HepG2 (cell line): ENCODE measurements around the gene ADGRL2. TPM values are rescaled to one million over a fixed set of nuclear protein-coding genes. Genes with fewer than 3 reads are reported as not detected.

Source experiments
- ATAC-seq: fragments of 200-7000 bp; cut with Tn5 transposase; 3 replicates; pipeline ENCODE4 v1.9.1; 2020; ENCODE audit warnings: mild to moderate bottlenecking, moderate library complexity
- BruUV-seq: library from RNA; stranded (reverse); fragments of 400-500 nt; replicated peaks from 2 replicates; lab custom pipeline; 2021; lab: Mats Ljungman, UMichigan
- CTCF ChIA-PET: fragments of 300-600 bp; formaldehyde crosslinking; extraction: SDS; loops from one replicate; lab custom pipeline; 2021; ENCODE audit warnings: low total read pairs, inconsistent platforms, low intra/inter-chr PET ratio; lab: Yijun Ruan, JAX
- POLR2A ChIA-PET: fragments of 350-600 bp; sonication (Branson Sonifier 250); formaldehyde crosslinking; loops from one replicate; lab custom pipeline; 2020; ENCODE audit warnings: antibody characterized with exemption, inconsistent platforms; lab: Yijun Ruan, JAX
- DNase-seq: peaks from one replicate; pipeline ENCODE4 v3.0.0-alpha.2; 2015; ENCODE audit warnings: low spot score
- FAIRE-seq: peaks from 3 replicates; lab custom pipeline; 2011; peaks lifted over from hg19 to GRCh38; lab: Jason Lieb, UNC
- H2AFZ ChIP-seq: one replicate; pipeline ENCODE4 v1.6.1; 2011; ENCODE audit warnings: low read length, inconsistent platforms
- H3K27ac ChIP-seq: fragments of 300-600 bp; 3 replicates; pipeline ENCODE4 v1.8.0; 2011; ENCODE audit warnings: mixed run types, mild to moderate bottlenecking, mixed read lengths, low read length, inconsistent platforms; ENCODE audit not compliant: insufficient read depth; ENCODE audit errors: extremely low read length
- H3K27me3 ChIP-seq, 2 experiments: fragments of 200-600 bp in 1 of 2; 2 replicates in 1 of 2; 3 replicates in 1 of 2; pipeline versions ENCODE4 v1.6.0 to v1.8.0; 2011; ENCODE audit warnings: low read length in 2 of 2, mild to moderate bottlenecking in 2 of 2, moderate library complexity in 2 of 2, inconsistent platforms in 1 of 2; ENCODE audit not compliant: insufficient read depth in 2 of 2, control insufficient read depth in 1 of 2
- H3K36me3 ChIP-seq, 2 experiments: fragments of 200-600 bp in 1 of 2; replicated peaks in 1 of 2; 2 replicates in 1 of 2; 3 replicates in 1 of 2; pipeline versions ENCODE4 v1.5.1 to v1.8.0; 2011; ENCODE audit warnings: low read length in 2 of 2, inconsistent platforms in 1 of 2; ENCODE audit not compliant: insufficient read depth in 2 of 2, control insufficient read depth in 1 of 2
- H3K4me1 ChIP-seq: 2 replicates; pipeline ENCODE4 v1.5.1; 2012; ENCODE audit warnings: low read length, inconsistent platforms; ENCODE audit not compliant: insufficient read depth
- H3K4me2 ChIP-seq: 2 replicates; pipeline ENCODE4 v1.6.0; 2011; ENCODE audit warnings: low read depth, low read length, inconsistent platforms
- H3K4me3 ChIP-seq, 3 experiments: fragments of 200-600 bp in 1 of 3; sonication (generic), shearing (Covaris generic) in 1 of 3; replicated peaks in 1 of 3; 2 replicates each; pipeline ENCODE4 v1.5.1; 2011 to 2016; ENCODE audit warnings: low read length in 3 of 3, inconsistent platforms in 2 of 3, low read depth in 2 of 3, mild to moderate bottlenecking in 2 of 3, control low read depth in 1 of 3, mixed read lengths in 1 of 3; ENCODE audit not compliant: insufficient read depth in 1 of 3
- H3K79me2 ChIP-seq: one replicate; pipeline ENCODE4 v1.6.1; 2011; ENCODE audit warnings: low read length, inconsistent platforms; ENCODE audit not compliant: insufficient read depth
- H3K9ac ChIP-seq: 2 replicates; pipeline ENCODE4 v1.6.0; 2011; ENCODE audit warnings: mild to moderate bottlenecking, low read depth, low read length, inconsistent platforms; ENCODE audit not compliant: insufficient read depth
- H3K9me3 ChIP-seq: 2 replicates; pipeline ENCODE4 v1.5.1; 2012; ENCODE audit warnings: mild to moderate bottlenecking, low read length
- H4K20me1 ChIP-seq: 2 replicates; pipeline ENCODE4 v1.6.0; 2011; ENCODE audit warnings: inconsistent platforms, mild to moderate bottlenecking, low read length, moderate library complexity; ENCODE audit not compliant: insufficient read depth
- HOXA7 ChIP-seq: sonication (generic); formaldehyde crosslinking; IDR thresholded peaks from 2 replicates; pipeline ENCODE4 v1.8.1; 2022; ENCODE audit warnings: mild to moderate bottlenecking, missing genetic modification reagents, moderate library complexity
- NFATC3 ChIP-seq: sonication (generic); formaldehyde crosslinking; IDR thresholded peaks from 2 replicates; pipeline ENCODE4 v1.5.1; 2020; ENCODE audit warnings: mild to moderate bottlenecking, missing genetic modification reagents
- NR2C2 ChIP-seq: sonication (generic); formaldehyde crosslinking; IDR thresholded peaks from 2 replicates; pipeline ENCODE4 v1.4.0; 2020; ENCODE audit warnings: missing genetic modification reagents, mild to moderate bottlenecking, moderate library complexity, borderline replicate concordance
- RBAK ChIP-seq: sonication (generic); formaldehyde crosslinking; IDR thresholded peaks from 2 replicates; pipeline ENCODE4 v1.5.1; 2020; ENCODE audit warnings: mild to moderate bottlenecking, missing genetic modification reagents
- TOE1 ChIP-seq: sonication (generic); formaldehyde crosslinking; IDR thresholded peaks from 2 replicates; pipeline ENCODE4 v1.4.0; 2020; ENCODE audit warnings: mild to moderate bottlenecking, missing genetic modification reagents
- ZFP36L2 ChIP-seq: sonication (generic); formaldehyde crosslinking; IDR thresholded peaks from 2 replicates; pipeline ENCODE4 v1.4.0; 2020; ENCODE audit warnings: missing genetic modification reagents
- ZMAT3 ChIP-seq: sonication (generic); formaldehyde crosslinking; conservative IDR thresholded peaks from 2 replicates; pipeline ENCODE4 v1.7.0; 2021; ENCODE audit warnings: missing genetic modification reagents
- ZNF234 ChIP-seq: sonication (generic); formaldehyde crosslinking; conservative IDR thresholded peaks from 2 replicates; pipeline ENCODE4 v1.5.1; 2020; ENCODE audit warnings: mild to moderate bottlenecking, missing genetic modification reagents
- ZNF274 ChIP-seq: sonication (generic); formaldehyde crosslinking; IDR thresholded peaks from 2 replicates; pipeline ENCODE4 v1.5.1; 2020; ENCODE audit warnings: mild to moderate bottlenecking, missing genetic modification reagents
- ZNF326 ChIP-seq: sonication (generic); formaldehyde crosslinking; IDR thresholded peaks from 2 replicates; pipeline ENCODE4 v1.4.0; 2020; ENCODE audit warnings: missing genetic modification reagents, borderline replicate concordance
- ZNF337 ChIP-seq: sonication (generic); formaldehyde crosslinking; IDR thresholded peaks from 2 replicates; pipeline ENCODE4 v1.5.1; 2020; ENCODE audit warnings: missing genetic modification reagents, low read depth, mild to moderate bottlenecking, borderline replicate concordance
- ZNF644 ChIP-seq: IDR thresholded peaks from 2 replicates; pipeline ENCODE4 v1.6.1; 2016; ENCODE audit warnings: low read depth
- ZNF772 ChIP-seq: sonication (generic); formaldehyde crosslinking; IDR thresholded peaks from 2 replicates; pipeline ENCODE4 v1.5.0; 2020; ENCODE audit warnings: mild to moderate bottlenecking, missing genetic modification reagents
- ZNF780A ChIP-seq: sonication (generic); formaldehyde crosslinking; IDR thresholded peaks from 2 replicates; pipeline ENCODE4 v1.8.0; 2022; ENCODE audit warnings: mild to moderate bottlenecking, missing genetic modification reagents, moderate library complexity
- WGBS: methylation state at CpG from one replicate; pipeline ENCODE4 v1.1.6; 2017; ENCODE audit warnings: low lambda C conversion rate; 5-methylcytosine and 5-hydroxymethylcytosine counted together
- in situ Hi-C: cut with HindIII; loops from 2 replicates; pipeline ENCODE4 v1.10.0; 2017; ENCODE audit warnings: low pct_unique_long_range_greater_than_20kb; ENCODE audit not compliant: extremely low pct_ligation_motif_present
- intact Hi-C: fragments of 100-400 bp; cut with micrococcal nuclease; formaldehyde crosslinking; loops from one replicate; pipeline ENCODE4 v1.10.0; 2022; ENCODE audit not compliant: unreplicated experiment
- polyA plus RNA-seq, 8 experiments: library from polyadenylated mRNA; depleted of rRNA in 3 of 8; stranded (reverse) in 7 of 8; unstranded in 1 of 8; fragments of >200 nt; fragmentation: Illumina TruSeq in 4 of 8; extraction: Trizol in 4 of 8; gene quantifications; 2 replicates each; pipeline versions ENCODE4 v1.2.1 to v1.2.3, GENCODE V29; 2011 to 2016; ENCODE audit warnings: low read depth in 4 of 8, missing spikeins in 1 of 8, mixed read lengths in 1 of 8; ENCODE audit not compliant: insufficient read depth in 1 of 8
- total RNA-seq, 5 experiments: library from RNA; depleted of rRNA; stranded (reverse); fragments of >200 nt; fragmentation: Illumina TruSeq; extraction: Trizol; gene quantifications; 2 replicates each; pipeline ENCODE4 v1.2.3, GENCODE V29; 2016; ENCODE audit warnings: low read depth in 1 of 5
- TF ChIP-seq, protein P1 (sequence below): sonication (generic); formaldehyde crosslinking; IDR thresholded peaks from 2 replicates; pipeline ENCODE4 v1.8.0; 2022; ENCODE audit warnings: mild to moderate bottlenecking, missing genetic modification reagents; ENCODE audit not compliant: insufficient replicate concordance
- TF ChIP-seq, protein P2 (sequence below): sonication (generic); formaldehyde crosslinking; IDR thresholded peaks from 2 replicates; pipeline ENCODE4 v1.4.0; 2020; ENCODE audit warnings: missing genetic modification reagents; ENCODE audit errors: not compliant biosample characterization
- TF ChIP-seq, protein P3 (sequence below): sonication (generic); formaldehyde crosslinking; IDR thresholded peaks from 2 replicates; pipeline ENCODE4 v1.4.0; 2020; ENCODE audit warnings: missing genetic modification reagents

The ADGRL2 gene
- total and polyA plus RNA-seq, 2 of the 13 experiments (the other 11 are each of a cell fraction or from before 2014, with no cell fraction given), result 15.3 to 31.6 TPM

DNA sequence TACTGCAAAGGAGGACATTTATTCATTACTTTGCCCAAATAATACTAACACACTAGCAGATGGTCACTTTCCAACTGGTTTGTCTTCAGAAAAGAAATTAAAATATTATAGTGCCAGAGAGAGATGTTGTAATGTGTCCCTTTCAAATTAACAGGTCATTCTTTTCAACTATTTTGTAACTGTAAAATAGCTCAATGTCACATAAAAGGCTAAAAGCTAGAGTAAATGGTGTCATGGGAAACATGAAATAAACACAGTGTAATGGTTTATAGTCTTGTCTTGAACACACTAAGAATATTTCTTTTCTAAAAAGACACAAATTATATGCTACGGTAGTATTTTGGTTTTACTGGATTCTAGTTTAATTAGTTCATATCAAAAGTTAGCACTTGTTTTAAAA lies 77.8 kb downstream of the ADGRL2 start:
- no peak overlapping the region for H3K27ac ChIP-seq
- H3K27me3 ChIP-seq, result no peaks in the 10 kb centered on the region
- POLR2A ChIA-PET, result no interaction called here
- no peak overlapping the region for H3K4me3 ChIP-seq
- no peak overlapping the region for H2AFZ ChIP-seq
- DNase-seq, result no peak
- no TSS peak for BruUV-seq
- no peaks in the 10 kb centered on the region for H4K20me1 ChIP-seq
- TF ChIP-seq HOXA7 (CRISPR knock-in tag) (no peak), ZNF234 (no peak), NFATC3 (CRISPR knock-in tag) (no peak), ZNF644 (CRISPR knock-in tag) (no peak), ZNF780A (CRISPR knock-in tag) (no peak)
- TF ChIP-seq, all 625 proteins: peak for 0
- H3K4me1 ChIP-seq, result no peaks in the 10 kb centered on the region
- in situ Hi-C loops (no loop called here), intact Hi-C loops (no loop called here)
- no peaks in the 10 kb centered on the region for H3K36me3 ChIP-seq
- WGBS, result 52% methylated on average over 1 of the region's 1 CpG
- H3K4me2 ChIP-seq, result no peak overlapping the region
- H3K9me3 ChIP-seq, result no peaks in the 10 kb centered on the region; the same call in 1 of the 2 replicates
- FAIRE-seq, result no peak
- CTCF ChIA-PET, result no interaction called here
- H3K9ac ChIP-seq, result no peak overlapping the region
- no peak for ATAC-seq
- no peaks in the 10 kb centered on the region for H3K79me2 ChIP-seq

DNA sequence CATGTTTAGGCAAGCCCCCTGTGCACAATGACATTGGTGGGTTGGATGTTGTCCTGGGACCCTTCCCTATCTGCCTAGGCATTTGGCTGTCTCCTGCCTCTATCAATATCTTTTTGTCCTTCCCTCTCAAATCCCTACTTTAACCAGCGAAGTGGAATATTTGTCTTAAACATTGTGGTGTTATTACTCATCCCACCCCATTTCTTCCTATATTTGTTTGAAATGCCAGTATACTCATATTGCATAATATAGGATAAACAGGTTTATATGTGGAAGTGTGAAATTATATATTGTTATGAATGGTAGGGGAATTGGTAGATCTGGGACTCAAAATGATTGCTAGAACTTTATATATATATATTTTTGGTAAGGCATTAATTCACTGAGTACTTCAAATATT lies 80.0 kb downstream of the ADGRL2 start:
- ATAC-seq, result no peak
- CTCF ChIA-PET, result no interaction called here
- Histone ChIP-seq H3K9ac (no peak overlapping the region), H3K27me3 (no peaks in the 10 kb centered on the region), H3K4me1 (no peaks in the 10 kb centered on the region), H3K27ac (no peak overlapping the region), H3K4me2 (no peak overlapping the region), H3K9me3 (no peaks in the 10 kb centered on the region), H3K36me3 (no peaks in the 10 kb centered on the region), H4K20me1 (no peaks in the 10 kb centered on the region), H3K4me3 (no peak overlapping the region), H2AFZ (no peak overlapping the region), H3K79me2 (no peaks in the 10 kb centered on the region)
- DNase-seq, result no peak
- WGBS, result 47% methylated on average over 1 of the region's 1 CpG
- intact Hi-C loops, result no loop called here
- in situ Hi-C loops, result no loop called here
- POLR2A ChIA-PET, result no interaction called here
- no TSS peak for BruUV-seq
- FAIRE-seq, result no peak
- no peak for TF ChIP-seq TOE1 (CRISPR knock-in tag)
- TF ChIP-seq ZFP36L2 (CRISPR knock-in tag), result no peak
- TF ChIP-seq, protein P1, sequence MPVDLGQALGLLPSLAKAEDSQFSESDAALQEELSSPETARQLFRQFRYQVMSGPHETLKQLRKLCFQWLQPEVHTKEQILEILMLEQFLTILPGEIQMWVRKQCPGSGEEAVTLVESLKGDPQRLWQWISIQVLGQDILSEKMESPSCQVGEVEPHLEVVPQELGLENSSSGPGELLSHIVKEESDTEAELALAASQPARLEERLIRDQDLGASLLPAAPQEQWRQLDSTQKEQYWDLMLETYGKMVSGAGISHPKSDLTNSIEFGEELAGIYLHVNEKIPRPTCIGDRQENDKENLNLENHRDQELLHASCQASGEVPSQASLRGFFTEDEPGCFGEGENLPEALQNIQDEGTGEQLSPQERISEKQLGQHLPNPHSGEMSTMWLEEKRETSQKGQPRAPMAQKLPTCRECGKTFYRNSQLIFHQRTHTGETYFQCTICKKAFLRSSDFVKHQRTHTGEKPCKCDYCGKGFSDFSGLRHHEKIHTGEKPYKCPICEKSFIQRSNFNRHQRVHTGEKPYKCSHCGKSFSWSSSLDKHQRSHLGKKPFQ (CRISPR knock-in tag), result no peak
- TF ChIP-seq ZMAT3 (CRISPR knock-in tag), result no peak
- no peak for TF ChIP-seq ZNF772 (CRISPR knock-in tag)
- TF ChIP-seq, protein P2, sequence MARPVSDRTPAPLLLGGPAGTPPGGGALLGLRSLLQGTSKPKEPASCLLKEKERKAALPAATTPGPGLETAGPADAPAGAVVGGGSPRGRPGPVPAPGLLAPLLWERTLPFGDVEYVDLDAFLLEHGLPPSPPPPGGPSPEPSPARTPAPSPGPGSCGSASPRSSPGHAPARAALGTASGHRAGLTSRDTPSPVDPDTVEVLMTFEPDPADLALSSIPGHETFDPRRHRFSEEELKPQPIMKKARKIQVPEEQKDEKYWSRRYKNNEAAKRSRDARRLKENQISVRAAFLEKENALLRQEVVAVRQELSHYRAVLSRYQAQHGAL (CRISPR knock-in tag), result no peak
- no peak for TF ChIP-seq NR2C2
- TF ChIP-seq ZNF274 (CRISPR knock-in tag), result no peak
- TF ChIP-seq ZNF337, result no peak
- no peak for TF ChIP-seq ZNF326 (CRISPR knock-in tag)
- TF ChIP-seq, protein P3, sequence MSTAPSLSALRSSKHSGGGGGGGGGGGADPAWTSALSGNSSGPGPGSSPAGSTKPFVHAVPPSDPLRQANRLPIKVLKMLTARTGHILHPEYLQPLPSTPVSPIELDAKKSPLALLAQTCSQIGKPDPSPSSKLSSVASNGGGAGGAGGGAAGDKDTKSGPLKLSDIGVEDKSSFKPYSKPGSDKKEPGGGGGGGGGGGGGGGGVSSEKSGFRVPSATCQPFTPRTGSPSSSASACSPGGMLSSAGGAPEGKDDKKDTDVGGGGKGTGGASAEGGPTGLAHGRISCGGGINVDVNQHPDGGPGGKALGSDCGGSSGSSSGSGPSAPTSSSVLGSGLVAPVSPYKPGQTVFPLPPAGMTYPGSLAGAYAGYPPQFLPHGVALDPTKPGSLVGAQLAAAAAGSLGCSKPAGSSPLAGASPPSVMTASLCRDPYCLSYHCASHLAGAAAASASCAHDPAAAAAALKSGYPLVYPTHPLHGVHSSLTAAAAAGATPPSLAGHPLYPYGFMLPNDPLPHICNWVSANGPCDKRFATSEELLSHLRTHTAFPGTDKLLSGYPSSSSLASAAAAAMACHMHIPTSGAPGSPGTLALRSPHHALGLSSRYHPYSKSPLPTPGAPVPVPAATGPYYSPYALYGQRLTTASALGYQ (CRISPR knock-in tag), result no peak
- TF ChIP-seq RBAK (CRISPR knock-in tag), result no peak
